ENCODE data around the gene ATG4C. TPM values are rescaled to one million over a fixed set of nuclear protein-coding genes. Genes with fewer than 3 reads are reported as not detected.

The ATG4C gene
- total RNA-seq, 1 experiment from 2014 or later = 13.8 TPM

DNA sequence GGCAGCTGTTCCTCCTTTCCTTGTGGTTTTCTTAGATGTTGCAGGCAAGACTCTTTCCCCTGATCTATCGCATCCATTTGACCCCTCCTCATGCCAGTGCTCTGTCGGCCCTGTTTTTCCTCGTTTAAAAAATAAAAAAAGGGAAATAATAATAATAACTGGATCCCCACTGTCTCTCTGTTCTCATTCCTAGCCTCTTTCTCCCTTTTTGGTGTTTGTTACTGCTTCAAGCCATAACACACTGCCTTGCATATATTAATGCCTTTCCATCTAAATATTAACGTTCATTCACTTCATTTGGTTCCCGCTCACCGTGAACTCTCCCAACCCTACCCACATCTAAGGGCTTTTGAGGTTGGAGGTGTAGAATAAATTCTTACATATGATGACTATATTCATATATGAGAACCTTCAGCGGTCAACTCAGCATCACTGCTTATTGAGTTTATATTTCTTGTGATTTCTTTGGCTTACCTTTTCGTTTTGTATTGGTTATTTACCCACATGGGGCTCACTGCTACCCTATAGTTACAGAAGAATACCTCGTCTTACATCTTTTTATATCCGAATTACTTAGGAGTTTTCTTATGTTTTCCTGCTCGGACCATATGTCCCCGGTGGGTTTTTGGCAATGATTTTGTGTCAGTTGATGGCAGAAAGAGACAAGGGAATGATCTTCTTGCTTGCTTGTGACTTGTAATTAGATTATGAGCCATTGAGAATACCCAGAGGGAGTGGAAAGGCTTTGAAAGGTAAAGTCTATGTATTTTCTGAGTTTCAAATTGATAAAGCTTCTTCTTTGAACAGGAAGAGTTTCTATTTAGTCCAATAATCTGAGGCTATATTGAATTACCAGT, 805 bp downstream of the ATG4C start:
- ChIA-PET POLR2A (ENCODE audit: unreplicated experiment) (interaction anchor here (0.6 kb wide), 1 partner anchor 753 kb away, joined by 4 read pairs; no protein-coding TSS in a partner anchor), CTCF (no interaction called here)
- Histone ChIP-seq H3K9me2 (ENCODE audit: insufficient read depth) (no peaks in the 10 kb centered on the region), H3K4me2 (peak overlapping the region; percentile 87), H3F3A (ENCODE audit: insufficient read depth, low read depth) (peaks cover 10% of the 10 kb centered on the region; the same call in 1 of the 2 replicates), H3K9me3 (ENCODE audit: insufficient read depth, low read depth) (no peaks in the 10 kb centered on the region), H4K20me1 (ENCODE audit: insufficient read depth) (no peaks in the 10 kb centered on the region), H3K4me1 (replicated peaks; ENCODE audit: insufficient read depth) (peaks cover 18% of the 10 kb centered on the region), H3K4me3 (peak overlapping the region; percentile 86), H3K27ac (no peak overlapping the region), H3K27me3 (ENCODE audit: insufficient read depth, low read depth) (0 out of 2 replicates have a peak, but pooled peaks cover under 1% of the 10 kb centered on the region), H2AFZ (peak overlapping the region; percentile 100), H3K36me3 (ENCODE audit: low read depth) (no peaks in the 10 kb centered on the region), H3K79me2 (ENCODE audit: low read depth) (peaks cover 7% of the 10 kb centered on the region)
- DNase-seq = no peak
- TF ChIP-seq, protein P1, sequence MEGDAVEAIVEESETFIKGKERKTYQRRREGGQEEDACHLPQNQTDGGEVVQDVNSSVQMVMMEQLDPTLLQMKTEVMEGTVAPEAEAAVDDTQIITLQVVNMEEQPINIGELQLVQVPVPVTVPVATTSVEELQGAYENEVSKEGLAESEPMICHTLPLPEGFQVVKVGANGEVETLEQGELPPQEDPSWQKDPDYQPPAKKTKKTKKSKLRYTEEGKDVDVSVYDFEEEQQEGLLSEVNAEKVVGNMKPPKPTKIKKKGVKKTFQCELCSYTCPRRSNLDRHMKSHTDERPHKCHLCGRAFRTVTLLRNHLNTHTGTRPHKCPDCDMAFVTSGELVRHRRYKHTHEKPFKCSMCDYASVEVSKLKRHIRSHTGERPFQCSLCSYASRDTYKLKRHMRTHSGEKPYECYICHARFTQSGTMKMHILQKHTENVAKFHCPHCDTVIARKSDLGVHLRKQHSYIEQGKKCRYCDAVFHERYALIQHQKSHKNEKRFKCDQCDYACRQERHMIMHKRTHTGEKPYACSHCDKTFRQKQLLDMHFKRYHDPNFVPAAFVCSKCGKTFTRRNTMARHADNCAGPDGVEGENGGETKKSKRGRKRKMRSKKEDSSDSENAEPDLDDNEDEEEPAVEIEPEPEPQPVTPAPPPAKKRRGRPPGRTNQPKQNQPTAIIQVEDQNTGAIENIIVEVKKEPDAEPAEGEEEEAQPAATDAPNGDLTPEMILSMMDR (conservative IDR thresholded peaks at IDR 0.05) = no peak
- TF ChIP-seq EZH2 (IDR thresholded peaks at IDR 0.05; ENCODE audit: low read depth) = no peak
- intact Hi-C loops (cut with micrococcal nuclease; ENCODE audit: unreplicated experiment) = loop anchor here (1.0 kb wide), 1 partner anchor 348 kb away; no protein-coding TSS in a partner anchor
- BruUV-seq (replicated peaks) = no TSS peak

DNA sequence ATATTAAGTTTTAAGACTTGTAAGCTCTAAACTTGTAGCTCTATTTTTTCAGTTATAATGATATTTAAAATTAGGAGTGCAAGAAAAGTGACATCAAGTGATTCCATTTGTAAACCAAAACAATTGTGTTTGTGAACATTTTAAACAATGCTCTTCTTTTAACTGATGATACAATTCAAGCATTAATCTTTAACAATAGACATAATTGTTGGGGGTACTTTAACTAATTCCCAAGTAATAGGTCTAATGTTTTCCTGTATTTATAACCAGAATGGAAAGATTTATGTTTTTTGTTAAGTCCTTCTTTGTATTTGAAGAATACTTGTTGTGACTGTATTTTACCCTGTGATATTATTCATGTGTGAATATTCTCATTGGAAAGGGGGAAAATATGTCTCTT, 6.8 kb downstream of the ATG4C start:
- no peaks in the 10 kb centered on the region for H3K36me3 ChIP-seq (ENCODE audit: low read depth)
- H3K27ac ChIP-seq = no peak overlapping the region
- TF ChIP-seq, protein P1 (conservative IDR thresholded peaks at IDR 0.05) = no peak
- TF ChIP-seq EZH2 (IDR thresholded peaks at IDR 0.05; ENCODE audit: low read depth) = no peak
- H3F3A ChIP-seq (ENCODE audit: insufficient read depth, low read depth) = no peaks in the 10 kb centered on the region
- H4K20me1 ChIP-seq (ENCODE audit: insufficient read depth) = peaks cover 3% of the 10 kb centered on the region; the same call in 1 of the 2 replicates
- CTCF ChIA-PET = no interaction called here
- no peaks in the 10 kb centered on the region for H3K27me3 ChIP-seq (ENCODE audit: insufficient read depth, low read depth)
- H3K9me3 ChIP-seq (ENCODE audit: insufficient read depth, low read depth) = no peaks in the 10 kb centered on the region
- H3K9me2 ChIP-seq (ENCODE audit: insufficient read depth) = no peaks in the 10 kb centered on the region
- intact Hi-C loops (cut with micrococcal nuclease; ENCODE audit: unreplicated experiment) = no loop called here
- DNase-seq = no peak
- H3K79me2 ChIP-seq (ENCODE audit: low read depth) = no peaks in the 10 kb centered on the region; the same call in 1 of the 2 replicates
- no peak overlapping the region for H2AFZ ChIP-seq
- BruUV-seq (replicated peaks) = no TSS peak
- H3K4me3 ChIP-seq = no peak overlapping the region
- H3K4me2 ChIP-seq = no peak overlapping the region
- POLR2A ChIA-PET (ENCODE audit: unreplicated experiment) = no interaction called here
- no peaks in the 10 kb centered on the region for H3K4me1 ChIP-seq (replicated peaks; ENCODE audit: insufficient read depth)

DNA sequence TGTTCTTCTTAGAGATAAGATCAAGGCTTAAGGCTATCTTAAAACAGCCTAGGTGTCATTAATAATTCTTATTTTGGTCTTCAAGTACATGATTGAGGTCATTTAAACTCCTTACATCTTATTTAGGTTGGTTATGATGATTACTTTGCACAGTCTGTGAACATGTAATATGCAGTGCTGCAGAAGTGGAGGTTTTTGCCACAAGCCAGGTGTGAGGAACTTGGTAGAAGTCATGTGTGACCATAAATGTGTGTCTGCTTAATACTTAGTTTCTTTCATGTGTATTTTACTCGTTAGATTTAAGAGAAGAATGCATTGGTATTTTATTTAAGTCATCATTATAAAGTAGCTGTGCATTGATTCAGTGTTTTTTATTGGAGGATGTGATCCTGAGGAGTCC, 10.1 kb downstream of the ATG4C start:
- POLR2A ChIA-PET (ENCODE audit: unreplicated experiment) = no interaction called here
- BruUV-seq (replicated peaks) = no TSS peak
- TF ChIP-seq EZH2 (IDR thresholded peaks at IDR 0.05; ENCODE audit: low read depth) = no peak
- TF ChIP-seq, protein P1 (conservative IDR thresholded peaks at IDR 0.05) = no peak
- H3K27me3 ChIP-seq (ENCODE audit: insufficient read depth, low read depth) = no peaks in the 10 kb centered on the region
- H3K4me3 ChIP-seq = no peak overlapping the region
- peaks cover 3% of the 10 kb centered on the region; the same call in 1 of the 2 replicates for H4K20me1 ChIP-seq (ENCODE audit: insufficient read depth)
- no peaks in the 10 kb centered on the region for H3F3A ChIP-seq (ENCODE audit: insufficient read depth, low read depth)
- H3K79me2 ChIP-seq (ENCODE audit: low read depth) = no peaks in the 10 kb centered on the region; the same call in 1 of the 2 replicates
- intact Hi-C loops (cut with micrococcal nuclease; ENCODE audit: unreplicated experiment) = no loop called here
- H3K4me2 ChIP-seq = no peak overlapping the region
- H3K9me2 ChIP-seq (ENCODE audit: insufficient read depth) = no peaks in the 10 kb centered on the region
- no peaks in the 10 kb centered on the region for H3K4me1 ChIP-seq (replicated peaks; ENCODE audit: insufficient read depth)
- no peaks in the 10 kb centered on the region for H3K36me3 ChIP-seq (ENCODE audit: low read depth)
- no peak overlapping the region for H3K27ac ChIP-seq
- H2AFZ ChIP-seq = no peak overlapping the region
- no peaks in the 10 kb centered on the region for H3K9me3 ChIP-seq (ENCODE audit: insufficient read depth, low read depth)
- CTCF ChIA-PET = no interaction called here
- no peak for DNase-seq

All from PC-9 (cell line).